ENCODE data around the gene LAMP5. TPM values are rescaled to one million over a fixed set of nuclear protein-coding genes. Genes with fewer than 3 reads are reported as not detected.

LAMP5 gene
- total and polyA plus RNA-seq, 9 of the 15 experiments (the other 6 are each of a cell fraction or from before 2014, with no cell fraction given), result not detected

DNA sequence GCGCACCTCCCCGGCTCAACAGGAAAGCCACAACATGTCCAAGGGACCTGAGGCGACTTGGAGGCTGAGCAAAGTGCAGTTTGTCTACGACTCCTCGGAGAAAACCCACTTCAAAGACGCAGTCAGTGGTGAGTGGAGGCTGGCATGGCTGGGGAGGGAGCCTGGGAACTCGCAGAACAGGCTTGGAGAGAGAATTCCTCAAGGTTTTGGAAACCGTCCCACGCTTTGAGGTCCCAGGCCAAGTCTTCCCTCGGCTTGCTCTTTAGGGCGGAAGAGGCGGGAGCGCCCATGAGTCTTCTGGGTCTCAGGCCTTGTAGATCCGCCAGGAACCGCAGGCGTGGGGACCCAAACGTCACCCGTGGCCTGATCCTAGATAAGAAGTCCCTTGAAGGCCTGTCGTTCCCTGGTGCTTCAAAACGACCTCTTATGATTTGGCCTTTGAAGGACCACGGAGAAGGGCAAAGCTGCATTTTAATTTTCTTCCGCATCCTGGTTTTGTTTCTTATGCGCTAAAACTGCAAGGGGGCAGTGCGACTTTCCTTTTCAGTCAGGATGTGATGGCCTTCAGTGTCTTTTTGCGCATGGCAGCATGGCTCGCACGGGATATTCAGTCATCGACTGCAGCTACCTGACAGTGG is 2.0 kb downstream of the LAMP5 start:
- intact Hi-C loops (cut with micrococcal nuclease), result no loop called here
- Histone ChIP-seq H3K27ac (ENCODE audit: extremely low read depth, low read depth, low read length) (no peak overlapping the region), H3K36me3 (ENCODE audit: control insufficient read depth, insufficient read depth, low read length) (no peaks in the 10 kb centered on the region), H3K79me2 (ENCODE audit: control insufficient read depth, insufficient read depth, low read length) (no peaks in the 10 kb centered on the region), H3K9ac (ENCODE audit: insufficient read depth in 1 of 2, low read depth in 2 of 2, low read length in 2 of 2) (no peak overlapping the region), H4K20me1 (replicated peaks; ENCODE audit: control insufficient read depth, insufficient read depth, low read length) (no peaks in the 10 kb centered on the region), H3K4me3 (no peak overlapping the region), H3K9me1 (ENCODE audit: control insufficient read depth, insufficient read depth, low read length) (no peaks in the 10 kb centered on the region), H3K9me3 (replicated peaks; ENCODE audit: control insufficient read depth, insufficient read depth, low read depth, low read length) (no peaks in the 10 kb centered on the region), H3K4me2 (ENCODE audit: insufficient read depth, low read length) (no peak overlapping the region), H3K4me1 (replicated peaks in 1 of 2; ENCODE audit: control insufficient read depth in 2 of 2, insufficient read depth in 2 of 2, low read length in 2 of 2) (no peaks in the 10 kb centered on the region), H2AFZ (ENCODE audit: low read depth, low read length) (no peak overlapping the region), H3K27me3 (ENCODE audit: control insufficient read depth in 2 of 2, insufficient read depth in 2 of 2, low read length in 2 of 2) (no peaks in the 10 kb centered on the region; a peak in 1 of 5 replicates)
- no peak for ATAC-seq
- no TSS peak for BruUV-seq (replicated peaks)
- ChIA-PET CTCF (ENCODE audit: low intra/inter-chr PET ratio) (no interaction called here), POLR2A (interaction anchor here (0.7 kb wide), 1 partner anchor 484 kb away, joined by 3 read pairs; no protein-coding TSS in a partner anchor)
- no peak for FAIRE-seq
- 4% methylated on average over 17 of the region's 28 CpGs for WGBS (ENCODE audit: insufficient coverage, low coverage, missing lambda C conversion rate)
- DNase-seq (ENCODE audit: extremely low read depth in 1 of 4, low spot score in 3 of 4), result no peak
- in situ Hi-C loops (cut with MboI), result no loop called here
- TF ChIP-seq HCFC1 (IDR thresholded peaks at IDR 0.05; ENCODE audit: low read depth, low read length) (no peak), MYC (IDR thresholded peaks at IDR 0.05; ENCODE audit: low read depth, low read length) (no peak), MYC (CRISPR knock-in tag; IDR thresholded peaks at IDR 0.05; ENCODE audit: borderline replicate concordance, low read depth) (no peak), NR2C1 (IDR thresholded peaks at IDR 0.05) (no peak), NR2C1 (tag; IDR thresholded peaks at IDR 0.05) (no peak), ZNF253 (CRISPR knock-in tag; conservative IDR thresholded peaks at IDR 0.05) (no peak), ZNF79 (CRISPR knock-in tag; IDR thresholded peaks at IDR 0.05; ENCODE audit: low read depth) (no peak), BRF2 (IDR thresholded peaks at IDR 0.05; ENCODE audit: borderline replicate concordance, insufficient read depth, insufficient read length) (no peak), PYGO2 (tag; IDR thresholded peaks at IDR 0.05) (no peak), COPS2 (conservative IDR thresholded peaks at IDR 0.05) (no peak), TOE1 (IDR thresholded peaks at IDR 0.05; ENCODE audit: borderline replicate concordance) (no peak), TOE1 (CRISPR knock-in tag; IDR thresholded peaks at IDR 0.05; ENCODE audit: borderline replicate concordance, low read depth) (no peak), ZNF76 (CRISPR knock-in tag; IDR thresholded peaks at IDR 0.05; ENCODE audit: borderline replicate concordance) (no peak), HMGN3 (IDR thresholded peaks at IDR 0.05; ENCODE audit: borderline replicate concordance, extremely low read depth, insufficient read length, low read depth, low read length) (no peak), SLC30A9 (CRISPR knock-in tag; IDR thresholded peaks at IDR 0.05) (no peak), HMG20B (CRISPR knock-in tag; IDR thresholded peaks at IDR 0.05) (no peak), C11orf30 (IDR thresholded peaks at IDR 0.05; ENCODE audit: low read depth) (no peak), TAF1 (IDR thresholded peaks at IDR 0.05; ENCODE audit: control insufficient read depth, extremely low read depth, insufficient read depth, low read length, severe bottlenecking) (no peak)
- TF ChIP-seq, protein P1, sequence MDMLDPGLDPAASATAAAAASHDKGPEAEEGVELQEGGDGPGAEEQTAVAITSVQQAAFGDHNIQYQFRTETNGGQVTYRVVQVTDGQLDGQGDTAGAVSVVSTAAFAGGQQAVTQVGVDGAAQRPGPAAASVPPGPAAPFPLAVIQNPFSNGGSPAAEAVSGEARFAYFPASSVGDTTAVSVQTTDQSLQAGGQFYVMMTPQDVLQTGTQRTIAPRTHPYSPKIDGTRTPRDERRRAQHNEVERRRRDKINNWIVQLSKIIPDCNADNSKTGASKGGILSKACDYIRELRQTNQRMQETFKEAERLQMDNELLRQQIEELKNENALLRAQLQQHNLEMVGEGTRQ (CRISPR knock-in tag; IDR thresholded peaks at IDR 0.05), result no peak
- TF ChIP-seq, protein P2, sequence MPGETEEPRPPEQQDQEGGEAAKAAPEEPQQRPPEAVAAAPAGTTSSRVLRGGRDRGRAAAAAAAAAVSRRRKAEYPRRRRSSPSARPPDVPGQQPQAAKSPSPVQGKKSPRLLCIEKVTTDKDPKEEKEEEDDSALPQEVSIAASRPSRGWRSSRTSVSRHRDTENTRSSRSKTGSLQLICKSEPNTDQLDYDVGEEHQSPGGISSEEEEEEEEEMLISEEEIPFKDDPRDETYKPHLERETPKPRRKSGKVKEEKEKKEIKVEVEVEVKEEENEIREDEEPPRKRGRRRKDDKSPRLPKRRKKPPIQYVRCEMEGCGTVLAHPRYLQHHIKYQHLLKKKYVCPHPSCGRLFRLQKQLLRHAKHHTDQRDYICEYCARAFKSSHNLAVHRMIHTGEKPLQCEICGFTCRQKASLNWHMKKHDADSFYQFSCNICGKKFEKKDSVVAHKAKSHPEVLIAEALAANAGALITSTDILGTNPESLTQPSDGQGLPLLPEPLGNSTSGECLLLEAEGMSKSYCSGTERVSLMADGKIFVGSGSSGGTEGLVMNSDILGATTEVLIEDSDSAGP (CRISPR knock-in tag; IDR thresholded peaks at IDR 0.05), result no peak

All from K562 (cell line).